Measurements from ENCODE around the gene SEMA6A. TPM values are rescaled to one million over a fixed set of nuclear protein-coding genes. Genes with fewer than 3 reads are reported as not detected.
A peak's percentile ranks its signal among the peaks of the same experiment; 100 is the strongest.

Gene SEMA6A
- total RNA-seq, 1 experiment from 2014 or later = 406 TPM

- TF ChIP-seq ERG (CRISPR knock-in tag; IDR thresholded peaks at IDR 0.05) (no peak), FOXK1 (CRISPR knock-in tag; IDR thresholded peaks at IDR 0.05) (peak; percentile 86), MLX (CRISPR knock-in tag; IDR thresholded peaks at IDR 0.05) (no peak), ZNF263 (CRISPR knock-in tag; IDR thresholded peaks at IDR 0.05; ENCODE audit: low read depth) (no peak), MYBL2 (CRISPR knock-in tag; IDR thresholded peaks at IDR 0.05) (0 out of 2 replicates have a peak, but pooled peaks have one; percentile 51)
These were observed 15.4 kb downstream of the SEMA6A start (continued) for GRCh38 chr5:116559239-116559638.

- H3K27ac Mint-ChIP-seq = peak overlapping the region; percentile 55; the same call in 1 of the 2 replicates
- H3K27me3 Mint-ChIP-seq (ENCODE audit: low read depth) = no peaks in the 10 kb centered on the region
- POLR2A ChIA-PET = no interaction called here
- no peak for TF ChIP-seq ZNF512 (CRISPR knock-in tag; IDR thresholded peaks at IDR 0.05; ENCODE audit: borderline replicate concordance)
- no peak for TF ChIP-seq ZNF671 (CRISPR knock-in tag; IDR thresholded peaks at IDR 0.05)
- no peak for TF ChIP-seq IRF2 (CRISPR knock-in tag; IDR thresholded peaks at IDR 0.05; ENCODE audit: borderline replicate concordance, low read depth)
- TF ChIP-seq ZNF317 (CRISPR knock-in tag; IDR thresholded peaks at IDR 0.05; ENCODE audit: borderline replicate concordance, low read depth) = no peak
- no peak for TF ChIP-seq ZNF281 (CRISPR knock-in tag; IDR thresholded peaks at IDR 0.05)
- TF ChIP-seq MAX (CRISPR knock-in tag; IDR thresholded peaks at IDR 0.05) = no peak
- TF ChIP-seq MYBL2 (CRISPR knock-in tag; IDR thresholded peaks at IDR 0.05) = no peak
- TF ChIP-seq ATF1 (CRISPR knock-in tag; IDR thresholded peaks at IDR 0.05) = no peak
- no peak for TF ChIP-seq FOXP1 (CRISPR knock-in tag; IDR thresholded peaks at IDR 0.05; ENCODE audit: borderline replicate concordance)
- no peak for TF ChIP-seq HMGA2 (CRISPR knock-in tag; IDR thresholded peaks at IDR 0.05)
- TF ChIP-seq USF2 (CRISPR knock-in tag; IDR thresholded peaks at IDR 0.05) = no peak
- TF ChIP-seq MXD4 (CRISPR knock-in tag; IDR thresholded peaks at IDR 0.05; ENCODE audit: borderline replicate concordance) = no peak
- TF ChIP-seq FOXK1 (CRISPR knock-in tag; IDR thresholded peaks at IDR 0.05) = no peak
- TF ChIP-seq ZNF138 (CRISPR knock-in tag; conservative IDR thresholded peaks at IDR 0.05) = no peak
- no peak for TF ChIP-seq ATF2 (CRISPR knock-in tag; IDR thresholded peaks at IDR 0.05; ENCODE audit: borderline replicate concordance, low read depth)
- no peak for TF ChIP-seq GRHL2 (CRISPR knock-in tag; IDR thresholded peaks at IDR 0.05; ENCODE audit: insufficient replicate concordance, severe bottlenecking)
- TF ChIP-seq NFYB (CRISPR knock-in tag; conservative IDR thresholded peaks at IDR 0.05; ENCODE audit: low read depth) = no peak
- TF ChIP-seq GTF2I (CRISPR knock-in tag; conservative IDR thresholded peaks at IDR 0.05) = no peak
- no peak for TF ChIP-seq SOX15 (CRISPR knock-in tag; IDR thresholded peaks at IDR 0.05)
- peak overlapping the region; percentile 7; the same call in 1 of the 2 replicates for H3K4me3 Mint-ChIP-seq
- no peaks in the 10 kb centered on the region; the same call in 1 of the 2 replicates for H3K36me3 Mint-ChIP-seq
- ATAC-seq = no peak
- peaks cover 87% of the 10 kb centered on the region for H3K4me1 Mint-ChIP-seq
- DNase-seq (ENCODE audit: low spot score) = no peak
- CTCF ChIA-PET = interaction anchor here (0.6 kb wide), 2 partner anchors 14 to 18 kb away, joined by 3 read pairs; no protein-coding TSS in a partner anchor
- no peaks in the 10 kb centered on the region for H3K9me3 Mint-ChIP-seq
These were observed 16.9 kb downstream of the SEMA6A start for GRCh38 chr5:116557669-116558271.
